CD4-positive, alpha-beta T cell (primary cell): ENCODE measurements around the gene NDUFS1. TPM values are rescaled to one million over a fixed set of nuclear protein-coding genes. Genes with fewer than 3 reads are reported as not detected.

Experiments
- ATAC-seq: fragments of 200-7000 bp; cut with Tn5 transposase; one replicate; pipeline ENCODE4 v1.10.0; 2022; ENCODE audit warnings: mild to moderate bottlenecking; ENCODE audit not compliant: poor library complexity
- CTCF ChIA-PET: fragments of 350-600 bp; sonication (Branson Sonifier 250); formaldehyde crosslinking; loops from one replicate; lab custom pipeline; 2021; ENCODE audit warnings: antibody characterized with exemption, inconsistent platforms; lab: Charles Lee
- POLR2A ChIA-PET: fragments of 350-600 bp; sonication (Branson Sonifier 250); formaldehyde crosslinking; loops from one replicate; lab custom pipeline; 2021; ENCODE audit warnings: antibody characterized with exemption, inconsistent platforms; lab: Charles Lee
- DNase-seq, 14 experiments: peaks; one replicate each; pipeline ENCODE4 v3.0.0-alpha.2; 2013 to 2020; ENCODE audit warnings: mixed read lengths in 2 of 14
- H3K27ac ChIP-seq, 2 donors: one replicate each; pipeline versions ENCODE4 v1.5.1 to v1.7.0; 2013; ENCODE audit warnings: low read length in 2 of 2, low read depth in 1 of 2, mild to moderate bottlenecking in 1 of 2
- H3K27me3 ChIP-seq, 2 experiments: 1 replicate in 1 of 2; 2 replicates in 1 of 2; pipeline versions ENCODE4 v1.6.1 to v1.7.0; 2013; ENCODE audit warnings: low read length in 2 of 2, control low read depth in 1 of 2, mild to moderate bottlenecking in 1 of 2, moderate library complexity in 1 of 2; ENCODE audit not compliant: insufficient read depth in 2 of 2, control insufficient read depth in 1 of 2
- H3K36me3 ChIP-seq: one replicate; pipeline ENCODE4 v1.6.1; 2013; ENCODE audit warnings: low read length, control low read depth; ENCODE audit not compliant: insufficient read depth
- H3K4me1 ChIP-seq: one replicate; pipeline ENCODE4 v1.6.1; 2013; ENCODE audit warnings: low read length, control low read depth; ENCODE audit not compliant: insufficient read depth
- H3K4me3 ChIP-seq: one replicate; pipeline ENCODE4 v1.5.1; 2013; ENCODE audit warnings: mild to moderate bottlenecking, low read length, moderate library complexity
- H3K9me3 ChIP-seq, 2 experiments: 1 replicate in 1 of 2; 2 replicates in 1 of 2; pipeline versions ENCODE4 v1.6.1 to v1.7.0; 2013; ENCODE audit warnings: low read length in 2 of 2, mild to moderate bottlenecking in 2 of 2, control low read depth in 1 of 2, moderate library complexity in 1 of 2; ENCODE audit not compliant: control insufficient read depth in 1 of 2, insufficient read depth in 1 of 2
- H3K27ac Mint-ChIP-seq: one replicate; pipeline ENCODE4 v1.8.0; 2020; ENCODE audit warnings: mixed read lengths
- H3K27me3 Mint-ChIP-seq: one replicate; pipeline ENCODE4 v1.8.0; 2021; ENCODE audit warnings: mixed read lengths
- H3K36me3 Mint-ChIP-seq: one replicate; pipeline ENCODE4 v1.8.0; 2021; ENCODE audit warnings: low read depth, mixed read lengths
- H3K4me1 Mint-ChIP-seq: one replicate; pipeline ENCODE4 v1.8.0; 2021; ENCODE audit warnings: low read depth, mixed read lengths
- H3K4me3 Mint-ChIP-seq: one replicate; pipeline ENCODE4 v1.8.0; 2020; ENCODE audit warnings: mild to moderate bottlenecking, mixed read lengths
- H3K9me3 Mint-ChIP-seq: one replicate; pipeline ENCODE4 v1.8.0; 2020; ENCODE audit warnings: mixed read lengths
- CTCF ChIP-seq: fragments of 200-600 bp; IDR thresholded peaks from one replicate; pipeline ENCODE4 v1.8.0; 2022; ENCODE audit warnings: antibody characterized with exemption, mild to moderate bottlenecking
- intact Hi-C, 2 experiments: fragments of 100-400 bp; cut with DNase I in 1 of 2; cut with micrococcal nuclease in 1 of 2; formaldehyde crosslinking; loops; one replicate each; pipeline versions ENCODE4 v1.15.1 to v1.9.0; 2023 to 2025; cut with DNase I, micrococcal nuclease
- total RNA-seq, 174 experiments: library from RNA in 2 of 174; stranded (reverse) in 2 of 174; gene quantifications; one replicate each; pipeline ENCODE4 v1.2.3 and lab custom pipeline; 2021 to 2026

NDUFS1 gene
- total RNA-seq, 2 experiments from 2014 or later, result 33.4 to 34.3 TPM

DNA sequence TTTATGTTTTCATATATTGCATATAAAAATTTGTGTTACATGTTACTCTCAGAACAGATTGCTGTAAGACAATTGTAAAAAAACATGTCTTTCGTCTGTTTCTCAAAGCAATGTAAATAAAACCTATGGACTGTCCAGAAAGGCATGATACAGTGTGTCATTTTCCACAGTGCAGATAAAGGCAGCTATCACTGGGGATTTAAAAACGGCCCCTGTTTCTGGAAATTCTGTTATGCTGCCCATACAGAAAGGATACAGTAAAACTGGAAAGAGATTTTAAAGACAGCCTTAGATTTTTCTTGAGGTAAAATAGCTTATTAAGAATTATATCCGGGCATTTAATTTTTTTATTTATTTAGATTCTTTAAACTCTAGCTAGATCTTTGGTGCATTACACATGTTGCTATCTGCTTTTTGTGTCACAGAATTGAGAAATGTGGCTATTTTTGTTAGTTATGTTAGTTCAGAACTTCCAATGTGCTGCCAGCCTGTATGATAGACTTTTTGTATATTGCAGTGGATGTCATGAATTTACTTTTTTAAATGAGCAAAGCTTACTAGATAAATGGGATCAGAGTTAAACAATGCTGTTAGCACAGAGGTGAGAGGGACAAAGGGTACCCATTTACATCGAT lies 72.4 kb downstream of the NDUFS1 start:
- ChIA-PET POLR2A (interaction anchor here (0.6 to 2.7 kb wide), 11 partner anchors 8 to 1444 kb away, joined by 3 to 34 read pairs (median 3); partner anchors contain the start of genes CREB1, EEF1B2, KLF7 and NDUFS1), CTCF (interaction anchor here (0.5 to 2.8 kb wide), 7 partner anchors 10 to 678 kb away, joined by 3 to 13 read pairs (median 3); partner anchors contain the start of genes EEF1B2, FASTKD2, MDH1B and NDUFS1)
- no peaks in the 10 kb centered on the region for H3K9me3 Mint-ChIP-seq
- DNase-seq (peak in 2 of 14 experiments; percentile 3 to 15), ATAC-seq (no peak)
- intact Hi-C loops, result loop anchor here (1.0 to 10.0 kb wide), 4 partner anchors 62 to 1078 kb away; partner anchors contain the start of genes EEF1B2 (in 1 of the 2), FASTKD2 (in 1 of the 2), KLF7 (in 1 of the 2) and MDH1B (in 1 of the 2)
- TF ChIP-seq CTCF, result no peak
- H3K9me3 ChIP-seq, result no peaks in the 10 kb centered on the region
- peaks cover 9% of the 10 kb centered on the region for H3K36me3 ChIP-seq
- H3K27me3 Mint-ChIP-seq, result no peaks in the 10 kb centered on the region
- peak overlapping the region; percentile 94 to 95 for H3K27ac ChIP-seq
- peak overlapping the region; percentile 90 for H3K4me3 ChIP-seq
- H3K4me3 Mint-ChIP-seq, result peak overlapping the region; percentile 74
- H3K36me3 Mint-ChIP-seq, result peaks cover 13% of the 10 kb centered on the region
- peak overlapping the region; percentile 100 for H3K27ac Mint-ChIP-seq
- H3K4me1 ChIP-seq, result peaks cover 23% of the 10 kb centered on the region
- no peaks in the 10 kb centered on the region for H3K27me3 ChIP-seq
- H3K4me1 Mint-ChIP-seq, result peaks cover 48% of the 10 kb centered on the region

DNA sequence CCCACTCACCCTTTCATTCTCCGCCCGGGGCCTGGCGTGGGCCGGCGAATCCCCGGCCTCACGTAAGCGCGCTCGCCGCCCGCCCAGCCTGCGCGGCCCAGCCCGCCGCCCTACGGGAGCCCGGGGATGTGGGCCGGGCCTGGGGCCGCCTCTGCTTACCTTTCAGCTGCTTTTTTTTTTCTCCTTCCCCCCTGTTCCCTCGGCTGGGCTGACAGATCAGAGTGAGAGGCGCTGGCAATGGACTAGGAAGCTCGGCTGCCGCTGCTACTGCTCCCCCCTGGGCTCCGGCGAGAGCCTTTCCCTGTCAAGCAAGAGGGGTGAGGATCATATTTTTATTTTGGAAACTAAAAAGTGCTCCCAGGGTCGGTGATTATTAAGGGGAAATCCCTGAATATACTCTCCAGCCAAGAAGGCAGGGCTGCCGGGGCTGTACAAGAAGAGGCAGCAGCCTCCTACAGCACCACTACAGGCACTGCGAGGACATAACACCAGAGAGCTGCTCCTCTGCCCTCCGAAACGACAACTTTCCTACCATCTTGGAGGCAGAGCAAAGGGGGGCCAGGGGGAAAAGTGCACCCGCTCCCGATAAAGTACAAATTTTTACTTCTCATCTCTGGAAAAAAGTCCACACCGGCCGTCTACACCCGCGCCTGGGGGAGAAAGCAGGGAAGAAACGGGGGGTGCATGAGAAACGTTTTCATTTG lies 73.3 kb downstream of the NDUFS1 start, which contains the start of gene INO80D:
TSS of gene INO80D (minus strand) at position 433 of the 704 bp plus-strand sequence. CDS start 23,158 bp downstream, outside the sequence.
- peaks cover 26% of the 10 kb centered on the region for H3K4me1 ChIP-seq
- peak; percentile 62 to 92 (median 72) for DNase-seq
- ChIA-PET POLR2A (interaction anchor here (0.5 to 2.7 kb wide), 14 partner anchors 8 to 1445 kb away, joined by 3 to 34 read pairs (median 3); partner anchors contain the start of genes CREB1, EEF1B2, KLF7 and NDUFS1), CTCF (interaction anchor here (0.5 to 2.8 kb wide), 8 partner anchors 11 to 679 kb away, joined by 3 to 13 read pairs (median 3); partner anchors contain the start of genes EEF1B2, FASTKD2, MDH1B and NDUFS1)
- Mint-ChIP-seq H3K4me3 (peak within 1 kb of the TSS; percentile 98), H3K36me3 (peaks cover 18% of the 10 kb centered on the region), H3K9me3 (no peaks in the 10 kb centered on the region), H3K27me3 (no peaks in the 10 kb centered on the region), H3K4me1 (peaks cover 53% of the 10 kb centered on the region), H3K27ac (peak within 1 kb of the TSS; percentile 100)
- H3K27me3 ChIP-seq, result no peaks in the 10 kb centered on the region
- TF ChIP-seq CTCF, result peak; percentile 60
- peaks cover 8% of the 10 kb centered on the region for H3K36me3 ChIP-seq
- peak within 1 kb of the TSS; percentile 90 for H3K4me3 ChIP-seq
- no peaks in the 10 kb centered on the region for H3K9me3 ChIP-seq
- H3K27ac ChIP-seq, result peak within 1 kb of the TSS; percentile 94 to 95
- intact Hi-C loops, result loop anchor here (1.0 to 10.0 kb wide), 4 partner anchors 61 to 1079 kb away; partner anchors contain the start of genes EEF1B2 (in 1 of the 2), FASTKD2 (in 1 of the 2), KLF7 (in 1 of the 2) and MDH1B (in 1 of the 2)
- ATAC-seq, result peak; percentile 94
